NCI-H1417 (cell line): ENCODE measurements around the gene MAP2K4.
"Not testable (repeated sequence)": the region's sequence is repeated elsewhere in the genome, so short reads cannot be mapped to it uniquely, and the experiment has no call there.

Source experiments
- DNase-seq, 3 experiments: peaks; one replicate each; lab custom pipeline; 2025; lab: John Stamatoyannopoulos, UW

The MAP2K4 gene

GRCh38 chr17:12020642-12021622 is at the start of gene MAP2K4:
Gene MAP2K4 (plus strand): TSS chr17:12020877. CDS start chr17:12020887, 10 bp downstream.
- DNase-seq, result peak; percentile 71 to 82 (median 73)

- not testable (repeated sequence) for DNase-seq
Observed at GRCh38 chr17:11972741-11973140, 47.9 kb upstream of the MAP2K4 start.

- no peak for DNase-seq
Observed at GRCh38 chr17:11979795-11980194, 40.9 kb upstream of the MAP2K4 start.

GRCh38 chr17:11980813-11981212 is 39.9 kb upstream of the MAP2K4 start:
- no peak for DNase-seq

GRCh38 chr17:11981862-11982261 is 38.8 kb upstream of the MAP2K4 start:
- DNase-seq, result no peak

- no peak for DNase-seq
Observed at GRCh38 chr17:11986179-11986941, 34.3 kb upstream of the MAP2K4 start.

GRCh38 chr17:11986942-11987329 is 33.7 kb upstream of the MAP2K4 start:
- peak in 2 of 3 experiments; percentile 0 to 25 for DNase-seq

GRCh38 chr17:11990363-11990983 is 30.2 kb upstream of the MAP2K4 start:
- DNase-seq, result no peak

GRCh38 chr17:11991461-11991860 is 29.2 kb upstream of the MAP2K4 start:
- no peak for DNase-seq

GRCh38 chr17:11996722-11997146 is 23.9 kb upstream of the MAP2K4 start:
- peak in 1 of 3 experiments; percentile 75 for DNase-seq

GRCh38 chr17:11997147-11997971 is 23.3 kb upstream of the MAP2K4 start, which contains the start of gene ZNF18:
Gene ZNF18 (minus strand): TSS chr17:11997475. CDS start chr17:11992829, 4,646 bp downstream.
- peak; percentile 82 to 91 (median 89) for DNase-seq

GRCh38 chr17:11997972-11998233 is 22.8 kb upstream of the MAP2K4 start:
- DNase-seq, result no peak

- DNase-seq, result no peak
Observed at GRCh38 chr17:11999696-12000095, 21.0 kb upstream of the MAP2K4 start.

GRCh38 chr17:12007466-12007865 is 13.2 kb upstream of the MAP2K4 start:
- DNase-seq, result no peak

- peak in 1 of 3 experiments; percentile 36 for DNase-seq
Observed at GRCh38 chr17:12021623-12022140, 1.0 kb downstream of the MAP2K4 start.

GRCh38 chr17:12022310-12022709 is 1.6 kb downstream of the MAP2K4 start:
- no peak for DNase-seq

- DNase-seq, result no peak
Observed at GRCh38 chr17:12024327-12024726, 3.6 kb downstream of the MAP2K4 start.

GRCh38 chr17:12027658-12028057 is 7.0 kb downstream of the MAP2K4 start:
- DNase-seq, result no peak

GRCh38 chr17:12028611-12029010 is 7.9 kb downstream of the MAP2K4 start:
- no peak for DNase-seq

- DNase-seq, result no peak
Observed at GRCh38 chr17:12034538-12034937, 13.9 kb downstream of the MAP2K4 start.

GRCh38 chr17:12035673-12036072 is 15.0 kb downstream of the MAP2K4 start:
- DNase-seq, result no peak
